IMR-90 (cell line): ENCODE data around the gene C1GALT1.

Experiments
- BHLHE40 ChIP-seq: fragments of 150-350 bp; IDR thresholded peaks from 2 replicates; pipeline ENCODE4 v1.6.1; 2016; ENCODE audit warnings: mild to moderate bottlenecking, low read depth, low read length
- CEBPB ChIP-seq: IDR thresholded peaks from 2 replicates; pipeline ENCODE4 v1.6.1; 2012; ENCODE audit warnings: low read depth, low read length, improper control_type of control experiment
- CHD1 ChIP-seq: IDR thresholded peaks from 2 replicates; pipeline ENCODE4 v1.6.1; 2012; ENCODE audit warnings: low read depth, low read length, improper control_type of control experiment
- FOS ChIP-seq: fragments of 150-350 bp; IDR thresholded peaks from 2 replicates; pipeline ENCODE4 v1.6.1; 2016; ENCODE audit warnings: low read depth, low read length
- MAZ ChIP-seq: IDR thresholded peaks from 2 replicates; pipeline ENCODE4 v1.6.1; 2012; ENCODE audit warnings: low read depth, mild to moderate bottlenecking, low read length, improper control_type of control experiment, moderate library complexity, borderline replicate concordance
- MXI1 ChIP-seq: IDR thresholded peaks from 2 replicates; pipeline ENCODE4 v1.6.1; 2012; ENCODE audit warnings: low read depth, mild to moderate bottlenecking, low read length, moderate library complexity, borderline replicate concordance
- POLR2A ChIP-seq: IDR thresholded peaks from 2 replicates; pipeline ENCODE4 v1.6.1; 2012; ENCODE audit warnings: mild to moderate bottlenecking, low read depth, low read length
- RCOR1 ChIP-seq: IDR thresholded peaks from 2 replicates; pipeline ENCODE4 v1.6.1; 2012; ENCODE audit warnings: mild to moderate bottlenecking, low read length, improper control_type of control experiment; ENCODE audit not compliant: insufficient replicate concordance
- RFX5 ChIP-seq: IDR thresholded peaks from 2 replicates; pipeline ENCODE4 v1.8.0; 2012; ENCODE audit warnings: low read depth, mild to moderate bottlenecking, low read length, moderate library complexity
- SMC3 ChIP-seq: fragments of 150-350 bp; IDR thresholded peaks from 2 replicates; pipeline ENCODE4 v1.6.1; 2016; ENCODE audit warnings: low read depth, mild to moderate bottlenecking, antibody characterized with exemption, low read length, moderate library complexity
- TF ChIP-seq, protein P1 (sequence below): conservative IDR thresholded peaks from 2 replicates; pipeline ENCODE4 v1.5.1; 2012; ENCODE audit warnings: mild to moderate bottlenecking, low read depth, low read length, improper control_type of control experiment
- TF ChIP-seq, protein P2 (sequence below): fragments of 150-350 bp; IDR thresholded peaks from 2 replicates; pipeline ENCODE4 v1.6.1; 2017; ENCODE audit warnings: mild to moderate bottlenecking, antibody characterized with exemption, low read length, low read depth

DNA sequence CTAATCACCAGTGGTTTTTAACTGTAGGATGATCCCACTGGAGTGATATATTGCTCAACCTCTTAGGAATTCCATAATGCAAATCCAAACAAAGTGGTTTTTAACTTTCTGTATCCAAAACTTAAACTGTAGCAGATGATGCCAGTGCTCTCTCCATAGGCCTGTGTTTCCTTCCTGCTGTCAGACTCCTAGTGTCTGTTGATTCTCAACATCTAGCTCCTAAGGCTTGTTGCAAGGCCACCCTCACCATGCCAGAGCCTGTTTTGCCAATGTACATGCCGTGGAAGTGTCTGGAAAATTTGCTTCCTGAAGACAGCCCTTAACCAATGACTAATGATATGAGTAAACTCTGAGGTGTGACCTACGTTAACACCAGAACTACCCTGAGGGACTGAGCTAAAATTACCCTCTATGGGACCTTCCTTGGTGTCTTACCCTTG lies 39.3 kb downstream of the C1GALT1 start:
- no peak for TF ChIP-seq POLR2A
- TF ChIP-seq FOS, result no peak
- TF ChIP-seq, protein P1, sequence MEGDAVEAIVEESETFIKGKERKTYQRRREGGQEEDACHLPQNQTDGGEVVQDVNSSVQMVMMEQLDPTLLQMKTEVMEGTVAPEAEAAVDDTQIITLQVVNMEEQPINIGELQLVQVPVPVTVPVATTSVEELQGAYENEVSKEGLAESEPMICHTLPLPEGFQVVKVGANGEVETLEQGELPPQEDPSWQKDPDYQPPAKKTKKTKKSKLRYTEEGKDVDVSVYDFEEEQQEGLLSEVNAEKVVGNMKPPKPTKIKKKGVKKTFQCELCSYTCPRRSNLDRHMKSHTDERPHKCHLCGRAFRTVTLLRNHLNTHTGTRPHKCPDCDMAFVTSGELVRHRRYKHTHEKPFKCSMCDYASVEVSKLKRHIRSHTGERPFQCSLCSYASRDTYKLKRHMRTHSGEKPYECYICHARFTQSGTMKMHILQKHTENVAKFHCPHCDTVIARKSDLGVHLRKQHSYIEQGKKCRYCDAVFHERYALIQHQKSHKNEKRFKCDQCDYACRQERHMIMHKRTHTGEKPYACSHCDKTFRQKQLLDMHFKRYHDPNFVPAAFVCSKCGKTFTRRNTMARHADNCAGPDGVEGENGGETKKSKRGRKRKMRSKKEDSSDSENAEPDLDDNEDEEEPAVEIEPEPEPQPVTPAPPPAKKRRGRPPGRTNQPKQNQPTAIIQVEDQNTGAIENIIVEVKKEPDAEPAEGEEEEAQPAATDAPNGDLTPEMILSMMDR, result no peak
- peak; percentile 83 for TF ChIP-seq CEBPB
- TF ChIP-seq BHLHE40, result no peak
- no peak for TF ChIP-seq SMC3
- no peak for TF ChIP-seq RFX5
- TF ChIP-seq CHD1, result no peak
- TF ChIP-seq MXI1, result no peak
- TF ChIP-seq, protein P2, sequence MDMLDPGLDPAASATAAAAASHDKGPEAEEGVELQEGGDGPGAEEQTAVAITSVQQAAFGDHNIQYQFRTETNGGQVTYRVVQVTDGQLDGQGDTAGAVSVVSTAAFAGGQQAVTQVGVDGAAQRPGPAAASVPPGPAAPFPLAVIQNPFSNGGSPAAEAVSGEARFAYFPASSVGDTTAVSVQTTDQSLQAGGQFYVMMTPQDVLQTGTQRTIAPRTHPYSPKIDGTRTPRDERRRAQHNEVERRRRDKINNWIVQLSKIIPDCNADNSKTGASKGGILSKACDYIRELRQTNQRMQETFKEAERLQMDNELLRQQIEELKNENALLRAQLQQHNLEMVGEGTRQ, result no peak
- TF ChIP-seq RCOR1, result no peak
- TF ChIP-seq MAZ, result no peak
